HG02610 (cell line): ENCODE results near the gene POU2F1.

Experiments
- ATAC-seq: cut with Tn5 transposase; IDR thresholded peaks from one replicate; pipeline ENCODE4 v1.9.1; 2021; ENCODE audit warnings: mild to moderate bottlenecking, moderate library complexity; ENCODE audit not compliant: unreplicated experiment

Gene POU2F1

GRCh38 chr1:167270349-167271092 is 49.8 kb downstream of the POU2F1 start:
- no peak for ATAC-seq

- ATAC-seq, result no peak
Observed at GRCh38 chr1:167272369-167272957, 51.8 kb downstream of the POU2F1 start.

DNA sequence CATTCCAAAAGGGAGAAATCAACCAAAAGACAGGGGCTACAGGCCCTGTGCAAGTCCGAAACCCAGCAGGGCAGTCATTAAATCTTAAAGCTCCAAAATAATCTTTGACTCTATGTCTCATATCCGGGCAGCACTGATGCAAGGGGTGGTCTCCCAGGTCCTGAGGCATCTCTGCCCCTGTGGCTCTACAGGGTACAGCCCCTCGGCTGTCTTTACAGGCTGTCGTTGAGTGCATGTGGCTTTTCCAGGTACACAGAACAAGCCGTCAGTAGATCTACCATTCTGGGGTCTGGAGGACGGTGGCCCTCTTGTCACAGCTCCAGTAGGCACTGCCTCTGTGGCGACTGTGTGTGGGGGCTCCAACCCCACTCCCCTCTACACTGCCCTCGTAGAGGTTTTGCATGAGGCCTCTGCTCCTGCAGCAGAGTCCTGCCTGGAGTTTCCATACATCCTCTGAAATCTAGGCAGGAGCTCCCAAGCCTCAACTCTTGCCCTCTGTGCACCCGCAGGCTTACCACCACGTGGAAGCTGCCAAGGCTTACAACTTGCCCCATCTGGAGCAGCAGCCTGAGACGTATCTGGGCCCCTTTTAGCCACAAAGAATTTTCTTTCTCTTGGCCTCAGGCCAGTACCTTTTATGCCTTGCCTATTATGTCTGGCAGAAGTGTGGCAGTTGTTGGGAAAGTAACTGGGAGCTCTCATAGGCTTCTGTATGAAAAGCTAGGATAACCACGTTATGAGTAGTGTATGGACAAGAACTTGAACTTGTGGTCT is 52.5 kb downstream of the POU2F1 start:
- ATAC-seq, result no peak

DNA sequence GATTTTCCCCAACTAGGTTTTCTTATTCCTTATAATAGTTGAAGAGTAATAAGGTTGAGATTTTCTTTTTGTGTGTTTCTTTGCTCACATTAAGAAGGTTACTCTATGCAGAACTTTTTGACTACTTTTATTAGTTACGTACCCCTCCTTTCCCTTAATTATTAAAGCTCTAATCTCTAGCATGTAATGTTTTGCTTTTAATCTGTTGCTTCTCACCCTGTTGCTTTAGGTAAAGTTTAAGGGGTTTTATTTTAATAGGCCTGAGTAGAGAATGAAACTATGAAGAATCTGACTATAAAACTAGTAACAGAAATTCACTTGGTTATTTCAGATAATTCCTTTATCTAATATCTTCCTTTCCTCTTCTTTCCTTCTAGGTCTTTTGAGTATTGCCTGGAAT is 53.4 kb downstream of the POU2F1 start:
- ATAC-seq, result no peak

- ATAC-seq, result peak; percentile 84
Observed at GRCh38 chr1:167276969-167277368, 56.3 kb downstream of the POU2F1 start.

GRCh38 chr1:167278497-167278896 is 57.8 kb downstream of the POU2F1 start:
- ATAC-seq, result no peak

DNA sequence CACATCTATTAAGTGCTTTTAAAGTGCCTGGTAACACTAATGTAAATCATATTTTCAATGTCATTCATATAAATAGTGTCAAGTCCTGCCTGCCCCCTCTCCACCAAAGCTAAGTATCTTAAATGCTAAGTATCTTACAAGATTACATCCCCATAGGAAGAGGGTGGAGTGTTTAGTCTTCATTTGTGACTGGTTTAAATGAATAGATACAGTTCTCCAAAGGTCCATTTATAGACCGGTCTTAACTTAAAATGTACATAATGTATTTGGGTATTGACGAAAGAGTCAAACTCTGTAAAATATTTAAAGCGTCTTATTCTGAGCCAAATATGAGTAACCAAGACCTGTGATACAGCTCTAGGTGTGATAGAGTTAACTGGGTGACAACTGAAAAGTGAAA is 60.2 kb downstream of the POU2F1 start:
- ATAC-seq, result no peak

GRCh38 chr1:167288390-167289074 is 67.8 kb downstream of the POU2F1 start:
- ATAC-seq, result no peak

- ATAC-seq, result no peak
Observed at GRCh38 chr1:167289075-167289442, 68.4 kb downstream of the POU2F1 start.

DNA sequence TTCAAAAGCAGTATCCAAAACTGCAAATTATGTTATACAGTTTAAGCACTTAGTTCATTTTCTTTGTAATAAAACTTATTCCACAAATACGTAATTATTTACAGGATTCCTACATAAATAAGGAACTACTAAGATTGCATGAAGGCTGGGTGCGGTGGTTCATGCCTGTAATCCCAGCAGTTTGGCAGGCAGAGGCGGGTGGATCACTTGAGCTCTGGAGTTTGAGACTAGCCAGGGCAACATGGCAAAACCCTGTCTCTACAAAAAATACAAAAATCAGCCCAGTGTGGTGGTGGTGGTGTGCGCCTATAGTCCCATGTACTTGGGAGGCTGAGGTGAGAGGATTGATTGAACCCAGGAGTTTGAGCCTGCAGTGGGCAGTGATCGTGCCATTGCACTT is 69.3 kb downstream of the POU2F1 start:
- ATAC-seq, result no peak

GRCh38 chr1:167291539-167292185 is 71.0 kb downstream of the POU2F1 start:
- ATAC-seq, result no peak

DNA sequence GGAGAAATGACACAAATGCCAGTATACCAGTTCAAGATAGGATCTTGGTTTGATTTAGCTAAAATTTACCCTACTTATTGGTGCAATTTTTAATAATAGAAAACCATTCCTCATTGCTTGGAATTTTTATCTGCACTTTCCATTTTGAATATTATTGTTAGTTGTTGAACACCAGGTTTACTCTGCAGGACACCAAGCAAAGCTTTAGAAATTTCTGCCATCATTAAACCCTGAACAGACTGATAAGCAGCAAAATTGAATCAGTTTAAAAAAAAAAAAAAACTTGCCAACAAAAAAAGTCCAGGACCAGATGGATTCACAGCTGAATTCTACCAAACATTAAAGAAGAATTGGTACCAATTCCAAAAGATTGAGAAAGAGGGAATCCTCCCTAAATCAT is 71.5 kb downstream of the POU2F1 start:
- ATAC-seq, result no peak

DNA sequence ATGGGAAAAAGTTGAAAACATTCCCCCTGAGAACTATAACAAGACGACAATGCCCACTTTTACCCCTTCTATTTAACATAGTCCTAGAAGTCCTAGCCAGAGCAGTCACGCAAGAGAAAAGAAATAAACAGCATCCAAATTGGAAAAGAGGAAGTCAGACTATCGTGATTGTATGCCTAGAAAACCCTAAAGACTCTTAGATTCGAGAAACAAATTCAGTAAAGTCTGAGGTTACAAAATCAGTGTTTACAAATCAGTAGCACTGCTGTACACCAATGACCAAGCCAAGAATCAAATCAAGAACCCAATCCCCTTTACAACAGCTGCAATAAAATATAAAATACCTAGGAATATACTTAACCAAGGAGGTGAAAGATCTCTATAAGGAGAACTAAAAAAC is 72.4 kb downstream of the POU2F1 start:
- ATAC-seq, result no peak

DNA sequence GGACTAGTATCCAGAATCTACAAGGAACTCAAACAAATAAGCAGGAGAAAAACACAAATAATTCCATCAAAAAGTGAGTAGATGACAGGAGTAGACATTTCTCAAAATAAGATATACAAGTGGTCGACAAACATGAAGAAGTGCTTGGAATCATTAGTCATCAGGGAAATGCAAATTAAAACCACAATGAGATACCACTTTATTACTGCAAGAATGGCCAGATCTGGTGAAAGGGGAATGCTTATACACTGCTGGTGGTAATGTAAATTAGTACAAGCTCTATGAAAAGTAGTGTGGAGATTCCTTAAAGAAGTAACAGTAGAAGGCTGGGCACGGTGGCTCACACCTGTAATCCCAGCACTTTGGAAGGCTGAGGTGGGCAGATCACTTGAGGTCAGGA is 73.8 kb downstream of the POU2F1 start:
- ATAC-seq, result no peak

DNA sequence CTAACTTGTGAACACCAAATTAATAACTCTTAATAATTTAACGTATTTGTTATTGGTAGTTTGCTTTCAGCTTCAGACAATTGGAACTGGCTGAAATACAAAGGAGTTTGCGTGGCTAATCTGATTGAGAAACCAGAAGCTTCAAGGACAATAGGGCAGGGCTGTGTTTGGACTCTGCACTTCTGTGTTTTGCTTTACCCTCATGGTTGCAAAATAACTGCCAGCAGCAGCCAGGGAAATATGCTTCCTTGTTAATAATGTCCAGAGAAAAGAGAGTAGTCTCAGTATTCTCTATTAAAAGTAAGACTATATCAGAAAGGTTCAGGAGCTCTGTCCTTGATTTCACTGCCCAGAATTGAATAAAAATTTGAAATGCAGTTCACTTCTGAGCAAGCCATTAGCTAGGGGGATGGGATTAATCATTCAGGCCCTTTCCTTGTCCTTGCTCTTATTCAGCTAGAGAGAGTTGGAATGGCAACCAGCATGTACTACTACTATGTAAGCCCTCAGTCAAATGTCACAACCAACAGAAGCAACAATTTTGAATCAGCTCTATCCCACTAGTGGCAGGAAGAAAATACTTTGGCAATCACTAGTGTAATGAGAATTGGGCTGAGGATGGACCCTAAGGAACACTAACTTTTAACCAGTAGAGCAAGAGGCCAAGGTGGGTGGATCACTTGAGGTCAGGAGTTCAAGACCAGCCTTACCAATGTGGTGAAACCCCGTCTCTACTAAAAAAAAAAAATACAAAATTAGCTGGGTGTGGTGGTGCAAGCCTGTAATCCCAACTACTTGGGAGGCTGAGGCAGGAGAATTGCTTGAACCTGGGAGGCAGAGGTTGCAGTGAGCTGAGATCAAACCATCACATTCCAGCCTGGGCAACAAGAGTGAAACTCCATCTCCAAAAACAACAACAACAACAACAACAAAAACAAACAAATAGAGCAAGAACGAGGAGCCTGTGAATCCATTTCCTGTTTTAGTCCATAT is 76.8 kb downstream of the POU2F1 start:
- no peak for ATAC-seq

- no peak for ATAC-seq
Observed at GRCh38 chr1:167298325-167298724, 77.6 kb downstream of the POU2F1 start.

GRCh38 chr1:167301355-167301754 is 80.7 kb downstream of the POU2F1 start:
- no peak for ATAC-seq

DNA sequence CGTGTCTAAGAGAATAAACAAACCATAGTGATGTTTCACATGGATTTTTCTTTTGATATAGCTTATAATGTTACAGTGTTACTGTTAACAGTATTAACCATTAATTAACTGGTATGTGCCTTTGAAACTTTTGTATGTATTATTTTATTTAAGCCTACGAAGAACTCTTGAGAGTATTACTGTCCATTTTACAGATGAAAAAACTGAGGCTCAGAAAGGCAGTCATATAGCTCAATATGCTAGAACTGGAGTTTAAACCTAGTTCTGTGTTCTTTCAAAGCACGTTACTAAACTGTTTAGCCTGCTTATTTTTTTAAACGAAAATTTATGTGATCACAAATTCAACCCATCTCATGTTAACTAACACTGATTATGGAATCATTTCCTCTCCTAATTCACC is 83.5 kb downstream of the POU2F1 start:
- ATAC-seq, result no peak

- no peak for ATAC-seq
Observed at GRCh38 chr1:167305059-167305705, 84.5 kb downstream of the POU2F1 start.
